Neural progenitor cell (in vitro differentiated cells): ENCODE data around the gene PTBP3. TPM values are rescaled to one million over a fixed set of nuclear protein-coding genes. Genes with fewer than 3 reads are reported as not detected.
A peak's percentile ranks its signal among the peaks of the same experiment; 100 is the strongest.

ENCODE experiments used
- DNase-seq: peaks from one replicate; pipeline ENCODE4 v3.0.0-alpha.2; 2016; ENCODE audit warnings: low spot score
- H2AFZ ChIP-seq: fragments of 200-600 bp; sonication (generic); replicated peaks from 2 replicates; pipeline ENCODE4 v1.6.1; 2016; ENCODE audit warnings: antibody characterized with exemption
- H3F3A ChIP-seq: fragments of 200-600 bp; sonication (generic); 2 replicates; pipeline ENCODE4 v1.6.1; 2016; ENCODE audit warnings: antibody characterized with exemption, low read depth
- H3K27ac ChIP-seq: fragments of 200-600 bp; sonication (generic); 2 replicates; pipeline ENCODE4 v1.5.1; 2016; ENCODE audit warnings: mild to moderate bottlenecking
- H3K27me3 ChIP-seq: fragments of 200-600 bp; sonication (generic); 2 replicates; pipeline ENCODE4 v1.6.1; 2016; ENCODE audit warnings: mild to moderate bottlenecking, moderate library complexity
- H3K36me3 ChIP-seq: fragments of 200-600 bp; sonication (generic); 2 replicates; pipeline ENCODE4 v1.5.1; 2016
- H3K4me1 ChIP-seq: fragments of 200-600 bp; sonication (generic); 2 replicates; pipeline ENCODE4 v1.6.1; 2016; ENCODE audit warnings: mixed run types
- H3K4me2 ChIP-seq: fragments of 200-600 bp; sonication (generic); 2 replicates; pipeline ENCODE4 v1.6.1; 2016
- H3K4me3 ChIP-seq: fragments of 200-600 bp; sonication (generic); 2 replicates; pipeline ENCODE4 v1.5.1; 2016
- H3K79me2 ChIP-seq: fragments of 200-600 bp; sonication (generic); 2 replicates; pipeline ENCODE4 v1.6.1; 2016; ENCODE audit warnings: low read depth
- H3K9ac ChIP-seq: fragments of 200-600 bp; sonication (generic); 2 replicates; pipeline ENCODE4 v1.6.1; 2016
- H3K9me3 ChIP-seq: fragments of 200-600 bp; sonication (generic); 2 replicates; pipeline ENCODE4 v1.5.1; 2016; ENCODE audit warnings: low read depth
- H4K20me1 ChIP-seq: fragments of 200-600 bp; sonication (generic); 2 replicates; pipeline ENCODE4 v1.6.1; 2016; ENCODE audit warnings: low read depth
- H3K27ac Mint-ChIP-seq: 3 replicates; pipeline ENCODE4 v1.8.0; 2021; ENCODE audit warnings: mixed read lengths
- H3K27me3 Mint-ChIP-seq: 2 replicates; pipeline ENCODE4 v1.8.0; 2022; ENCODE audit warnings: low read depth, mild to moderate bottlenecking, inconsistent platforms, moderate library complexity, mixed read lengths; ENCODE audit not compliant: insufficient read depth
- H3K36me3 Mint-ChIP-seq: 3 replicates; pipeline ENCODE4 v1.8.0; 2021; ENCODE audit warnings: mixed read lengths
- H3K4me1 Mint-ChIP-seq: 3 replicates; pipeline ENCODE4 v1.8.0; 2021; ENCODE audit warnings: mixed read lengths
- H3K4me3 Mint-ChIP-seq: 3 replicates; pipeline ENCODE4 v1.8.0; 2021; ENCODE audit warnings: mild to moderate bottlenecking, moderate library complexity, mixed read lengths
- H3K9me3 Mint-ChIP-seq: 3 replicates; pipeline ENCODE4 v1.8.0; 2020; ENCODE audit warnings: mixed read lengths
- EZH2 ChIP-seq: fragments of 200-600 bp; sonication (generic); IDR thresholded peaks from 2 replicates; pipeline ENCODE4 v1.6.1; 2017; ENCODE audit warnings: antibody characterized with exemption, mild to moderate bottlenecking, moderate library complexity
- EZH2phosphoT487 ChIP-seq: fragments of 200-600 bp; sonication (generic); IDR thresholded peaks from 2 replicates; pipeline ENCODE4 v1.6.1; 2017; ENCODE audit warnings: antibody characterized with exemption
- total RNA-seq: library from RNA; depleted of rRNA; stranded (reverse); fragments of >200 nt; gene quantifications from 2 replicates; pipeline ENCODE4 v1.2.3, GENCODE V29; 2015; ENCODE audit warnings: low replicate concordance
- TF ChIP-seq, protein P1 (sequence below): fragments of 200-600 bp; sonication (generic); IDR thresholded peaks from 2 replicates; pipeline ENCODE4 v1.5.1; 2017; ENCODE audit warnings: antibody characterized with exemption, mild to moderate bottlenecking

The PTBP3 gene
- total RNA-seq, 1 donor from 2014 or later: 84.7 TPM

DNA sequence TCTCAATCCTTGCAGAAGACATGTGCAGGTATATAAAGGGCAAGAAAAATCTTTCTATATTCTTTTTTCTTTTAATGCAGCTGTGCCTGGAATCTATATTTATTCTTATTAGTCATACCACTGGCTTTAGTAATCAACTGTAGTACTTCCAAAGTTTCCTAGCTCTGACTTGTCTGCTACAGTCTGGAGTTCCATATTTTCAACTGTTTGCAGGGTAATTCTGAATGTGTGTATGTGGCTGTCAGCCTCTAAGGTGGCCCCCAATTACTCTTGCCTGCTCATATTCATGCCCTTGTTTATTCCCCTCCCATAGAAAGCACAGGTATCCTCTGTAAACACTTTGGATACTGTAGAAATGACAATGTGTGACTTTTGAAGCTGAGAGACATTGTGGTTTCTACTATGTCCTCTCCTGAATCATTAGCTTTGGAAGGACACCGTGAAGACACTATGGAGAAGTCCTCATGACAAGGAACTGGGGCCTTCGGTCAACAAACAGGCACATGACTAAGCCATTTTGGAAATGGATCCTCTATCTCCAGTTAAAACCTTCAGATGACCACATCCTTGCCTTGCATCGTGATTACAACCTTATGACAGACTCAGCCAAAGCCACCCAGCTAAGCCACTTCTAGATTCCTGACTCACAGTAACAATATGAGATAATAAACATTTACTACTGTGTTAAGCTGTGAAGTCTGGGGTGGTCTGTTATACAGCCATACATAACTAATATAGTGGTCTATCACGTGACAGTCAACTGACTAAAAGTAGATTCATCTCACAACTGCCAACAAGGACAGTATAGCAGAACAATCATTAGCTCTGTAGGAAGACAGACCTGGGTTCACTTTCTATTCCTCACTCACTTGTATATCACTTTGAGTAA is 108.8 kb downstream of the PTBP3 start:
- H3K4me2 ChIP-seq: no peak overlapping the region
- H3K36me3 ChIP-seq: no peaks in the 10 kb centered on the region
- H3K27ac ChIP-seq: no peak overlapping the region
- H3K4me3 Mint-ChIP-seq: no peak overlapping the region
- no peaks in the 10 kb centered on the region for H3K27me3 ChIP-seq
- H3K4me1 ChIP-seq: peaks cover 7% of the 10 kb centered on the region
- H3K27ac Mint-ChIP-seq: no peak overlapping the region
- H3K36me3 Mint-ChIP-seq: peaks cover 22% of the 10 kb centered on the region
- H3K9me3 ChIP-seq: no peaks in the 10 kb centered on the region
- no peaks in the 10 kb centered on the region for H3K9me3 Mint-ChIP-seq
- no peak for DNase-seq
- H3K4me3 ChIP-seq: no peak overlapping the region
- TF ChIP-seq, protein P1, sequence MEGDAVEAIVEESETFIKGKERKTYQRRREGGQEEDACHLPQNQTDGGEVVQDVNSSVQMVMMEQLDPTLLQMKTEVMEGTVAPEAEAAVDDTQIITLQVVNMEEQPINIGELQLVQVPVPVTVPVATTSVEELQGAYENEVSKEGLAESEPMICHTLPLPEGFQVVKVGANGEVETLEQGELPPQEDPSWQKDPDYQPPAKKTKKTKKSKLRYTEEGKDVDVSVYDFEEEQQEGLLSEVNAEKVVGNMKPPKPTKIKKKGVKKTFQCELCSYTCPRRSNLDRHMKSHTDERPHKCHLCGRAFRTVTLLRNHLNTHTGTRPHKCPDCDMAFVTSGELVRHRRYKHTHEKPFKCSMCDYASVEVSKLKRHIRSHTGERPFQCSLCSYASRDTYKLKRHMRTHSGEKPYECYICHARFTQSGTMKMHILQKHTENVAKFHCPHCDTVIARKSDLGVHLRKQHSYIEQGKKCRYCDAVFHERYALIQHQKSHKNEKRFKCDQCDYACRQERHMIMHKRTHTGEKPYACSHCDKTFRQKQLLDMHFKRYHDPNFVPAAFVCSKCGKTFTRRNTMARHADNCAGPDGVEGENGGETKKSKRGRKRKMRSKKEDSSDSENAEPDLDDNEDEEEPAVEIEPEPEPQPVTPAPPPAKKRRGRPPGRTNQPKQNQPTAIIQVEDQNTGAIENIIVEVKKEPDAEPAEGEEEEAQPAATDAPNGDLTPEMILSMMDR: no peak
- no peaks in the 10 kb centered on the region for H3K27me3 Mint-ChIP-seq
- no peak overlapping the region for H3K9ac ChIP-seq
- no peaks in the 10 kb centered on the region for H3K4me1 Mint-ChIP-seq
- no peak overlapping the region for H2AFZ ChIP-seq
- H3F3A ChIP-seq: peaks cover 4% of the 10 kb centered on the region
- H3K79me2 ChIP-seq: no peaks in the 10 kb centered on the region
- peaks cover 3% of the 10 kb centered on the region for H4K20me1 ChIP-seq

DNA sequence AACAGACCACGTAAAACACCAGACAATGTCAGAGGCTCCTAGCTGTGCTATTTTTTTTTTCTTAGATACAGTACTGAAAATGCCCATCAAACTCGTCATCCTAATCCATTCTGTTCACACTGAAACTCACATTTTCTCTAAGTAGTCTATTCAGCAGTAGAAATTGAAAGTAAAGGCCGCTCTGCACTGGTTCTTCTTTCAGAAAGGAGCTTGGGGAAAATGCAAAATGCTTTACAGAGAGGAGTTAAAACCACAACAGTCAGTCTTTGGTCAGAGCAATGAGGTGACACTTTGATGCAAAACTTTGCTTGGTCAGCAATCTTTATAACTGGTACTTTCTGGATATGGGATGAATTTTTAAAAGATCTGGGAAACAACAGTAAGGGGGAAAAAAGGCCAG is 114.5 kb downstream of the PTBP3 start:
- Histone ChIP-seq H3K27me3 (no peaks in the 10 kb centered on the region), H3F3A (peaks cover 4% of the 10 kb centered on the region), H3K27ac (no peak overlapping the region), H3K4me3 (no peak overlapping the region), H3K4me1 (peaks cover 14% of the 10 kb centered on the region), H3K4me2 (no peak overlapping the region), H4K20me1 (peaks cover 3% of the 10 kb centered on the region), H3K9me3 (no peaks in the 10 kb centered on the region), H3K79me2 (no peaks in the 10 kb centered on the region), H2AFZ (no peak overlapping the region), H3K9ac (no peak overlapping the region), H3K36me3 (peaks cover 4% of the 10 kb centered on the region)
- no peaks in the 10 kb centered on the region for H3K9me3 Mint-ChIP-seq
- peak overlapping the region; percentile 57 for H3K27ac Mint-ChIP-seq
- no peak for DNase-seq
- H3K4me1 Mint-ChIP-seq: no peaks in the 10 kb centered on the region
- H3K36me3 Mint-ChIP-seq: peaks cover 10% of the 10 kb centered on the region
- peaks cover 4% of the 10 kb centered on the region for H3K27me3 Mint-ChIP-seq
- H3K4me3 Mint-ChIP-seq: no peak overlapping the region
- TF ChIP-seq EZH2: no peak
- TF ChIP-seq, protein P1: no peak
- TF ChIP-seq EZH2phosphoT487: no peak

DNA sequence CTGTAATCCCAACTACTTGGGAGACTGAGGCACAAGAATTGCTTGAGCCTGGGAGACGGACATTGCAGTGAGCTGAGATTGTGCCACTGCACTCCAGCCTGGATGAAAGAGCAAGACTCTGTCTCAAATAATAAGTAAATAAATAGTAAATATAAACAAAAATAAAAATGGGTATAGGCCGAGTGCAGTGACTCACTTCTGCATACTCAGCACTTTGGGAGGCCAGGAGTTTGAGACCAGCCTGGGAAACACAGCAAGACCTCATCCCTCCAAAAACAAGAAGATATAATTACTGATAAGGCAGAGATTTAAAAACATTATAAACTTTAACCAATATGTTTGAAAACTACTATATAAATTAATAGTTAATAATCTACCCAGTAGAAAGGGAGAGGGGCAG is 120.5 kb downstream of the PTBP3 start:
- DNase-seq: no peak
- Mint-ChIP-seq H3K4me1 (no peaks in the 10 kb centered on the region), H3K9me3 (peaks cover 12% of the 10 kb centered on the region), H3K27me3 (peaks cover under 1% of the 10 kb centered on the region), H3K36me3 (peaks cover 27% of the 10 kb centered on the region), H3K4me3 (no peak overlapping the region), H3K27ac (no peak overlapping the region)
- peaks cover 4% of the 10 kb centered on the region for H3K36me3 ChIP-seq
- H3K9ac ChIP-seq: no peak overlapping the region
- H3K4me1 ChIP-seq: peaks cover 3% of the 10 kb centered on the region
- no peaks in the 10 kb centered on the region for H3K79me2 ChIP-seq
- H3K27ac ChIP-seq: no peak overlapping the region
- TF ChIP-seq EZH2phosphoT487 (no peak), EZH2 (no peak)
- TF ChIP-seq, protein P1: no peak
- no peak overlapping the region for H3K4me2 ChIP-seq
- no peaks in the 10 kb centered on the region for H4K20me1 ChIP-seq
- no peaks in the 10 kb centered on the region for H3F3A ChIP-seq
- no peaks in the 10 kb centered on the region for H3K27me3 ChIP-seq
- H3K9me3 ChIP-seq: no peaks in the 10 kb centered on the region
- H3K4me3 ChIP-seq: no peak overlapping the region
- H2AFZ ChIP-seq: no peak overlapping the region
